Kidney epithelial cell (primary cell): ENCODE measurements around the gene WDR45. TPM values are rescaled to one million over a fixed set of nuclear protein-coding genes. Genes with fewer than 3 reads are reported as not detected.

Experiments
- DNase-seq: peaks from one replicate; pipeline ENCODE4 v3.0.0-alpha.2; 2010; ENCODE audit warnings: low read depth
- H3K27me3 ChIP-seq: 2 replicates; pipeline ENCODE4 v1.6.0; 2011; ENCODE audit warnings: low read length; ENCODE audit not compliant: control insufficient read depth, insufficient read depth
- H3K36me3 ChIP-seq: 2 replicates; pipeline ENCODE4 v1.5.1; 2011; ENCODE audit warnings: low read length; ENCODE audit not compliant: control insufficient read depth, insufficient read depth
- H3K4me3 ChIP-seq: 2 replicates; pipeline ENCODE4 v1.5.1; 2011; ENCODE audit warnings: low read depth, mild to moderate bottlenecking, control low read depth, low read length
- total RNA-seq: library from RNA; depleted of rRNA; stranded (reverse); fragments of >200 nt; gene quantifications from 2 replicates; pipeline ENCODE4 v1.2.3, GENCODE V29; 2015
- TF ChIP-seq, protein P1 (sequence below): IDR thresholded peaks from 2 replicates; pipeline ENCODE4 v1.5.1; 2011; ENCODE audit warnings: mild to moderate bottlenecking, moderate library complexity, low read length, control low read depth, inconsistent platforms; ENCODE audit not compliant: insufficient read depth, poor library complexity, severe bottlenecking

The WDR45 gene
- total RNA-seq, 1 donor from 2014 or later = 117 TPM

DNA sequence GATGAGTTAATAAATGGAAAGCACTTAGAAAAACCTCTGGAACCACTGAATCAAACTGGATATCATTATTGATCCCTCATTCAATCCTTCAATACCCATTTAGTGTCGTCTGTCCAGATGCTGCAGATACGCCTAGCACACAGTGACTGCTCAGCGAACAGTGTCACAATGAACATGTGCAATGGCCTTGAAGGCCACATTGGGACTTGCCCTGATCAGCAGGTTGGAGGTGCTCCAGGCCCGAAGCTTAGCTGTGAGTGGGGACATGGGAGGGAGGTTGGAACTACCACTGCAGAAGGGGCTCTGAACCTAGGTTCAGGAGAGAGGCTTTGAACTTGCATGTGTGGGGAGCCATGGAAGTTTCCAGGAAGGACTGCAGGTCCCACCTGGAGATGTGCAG, 26.6 kb upstream of the WDR45 start:
- TF ChIP-seq, protein P1, sequence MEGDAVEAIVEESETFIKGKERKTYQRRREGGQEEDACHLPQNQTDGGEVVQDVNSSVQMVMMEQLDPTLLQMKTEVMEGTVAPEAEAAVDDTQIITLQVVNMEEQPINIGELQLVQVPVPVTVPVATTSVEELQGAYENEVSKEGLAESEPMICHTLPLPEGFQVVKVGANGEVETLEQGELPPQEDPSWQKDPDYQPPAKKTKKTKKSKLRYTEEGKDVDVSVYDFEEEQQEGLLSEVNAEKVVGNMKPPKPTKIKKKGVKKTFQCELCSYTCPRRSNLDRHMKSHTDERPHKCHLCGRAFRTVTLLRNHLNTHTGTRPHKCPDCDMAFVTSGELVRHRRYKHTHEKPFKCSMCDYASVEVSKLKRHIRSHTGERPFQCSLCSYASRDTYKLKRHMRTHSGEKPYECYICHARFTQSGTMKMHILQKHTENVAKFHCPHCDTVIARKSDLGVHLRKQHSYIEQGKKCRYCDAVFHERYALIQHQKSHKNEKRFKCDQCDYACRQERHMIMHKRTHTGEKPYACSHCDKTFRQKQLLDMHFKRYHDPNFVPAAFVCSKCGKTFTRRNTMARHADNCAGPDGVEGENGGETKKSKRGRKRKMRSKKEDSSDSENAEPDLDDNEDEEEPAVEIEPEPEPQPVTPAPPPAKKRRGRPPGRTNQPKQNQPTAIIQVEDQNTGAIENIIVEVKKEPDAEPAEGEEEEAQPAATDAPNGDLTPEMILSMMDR = no peak
- Histone ChIP-seq H3K4me3 (no peak overlapping the region), H3K27me3 (no peaks in the 10 kb centered on the region), H3K36me3 (no peaks in the 10 kb centered on the region)
- DNase-seq = no peak

DNA sequence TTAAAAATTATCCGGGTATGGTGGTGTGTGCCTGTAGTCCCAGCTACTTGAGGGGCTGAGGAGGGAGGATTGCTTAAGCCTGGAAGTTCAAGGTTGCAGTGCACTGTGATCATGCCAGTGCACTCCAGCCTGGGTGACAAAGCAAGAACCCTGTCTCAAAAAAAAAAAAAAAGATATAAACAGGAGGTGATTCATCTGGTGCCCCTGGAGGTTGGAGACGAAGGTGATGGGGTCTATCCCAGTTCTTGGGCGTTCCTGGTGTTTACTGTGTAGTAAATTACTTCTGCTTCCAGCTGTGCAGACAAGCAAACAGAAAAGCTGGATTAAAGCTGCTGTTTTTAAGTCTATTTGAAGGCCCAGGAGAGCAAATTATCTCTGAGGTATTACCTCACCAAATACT, 23.9 kb upstream of the WDR45 start:
- H3K36me3 ChIP-seq = no peaks in the 10 kb centered on the region

DNA sequence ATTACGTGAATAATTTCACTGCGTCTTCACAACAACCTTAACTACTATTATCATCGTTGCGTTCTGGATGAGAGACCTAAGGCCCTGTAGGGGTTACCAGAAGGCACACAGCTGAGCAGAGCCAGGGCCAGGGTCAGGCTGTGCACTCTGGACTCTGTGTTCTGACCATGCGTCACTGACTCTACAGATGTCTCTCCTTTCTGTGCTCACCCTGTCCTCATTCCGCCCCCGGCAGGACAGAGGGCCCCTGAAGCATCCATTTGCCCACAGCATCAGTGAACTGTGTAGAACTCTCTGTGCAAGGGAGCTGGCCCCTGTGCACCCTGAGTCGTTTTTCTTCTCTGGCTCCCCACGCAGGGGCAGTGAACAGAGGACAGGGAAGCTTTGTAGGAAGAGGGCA, 22.5 kb upstream of the WDR45 start:
- TF ChIP-seq, protein P1 = no peak
- no peaks in the 10 kb centered on the region for H3K36me3 ChIP-seq

More for the DNA sequence above, 23.9 kb upstream of the WDR45 start:
- Histone ChIP-seq H3K4me3 (no peak overlapping the region), H3K27me3 (no peaks in the 10 kb centered on the region)
- no peak for DNase-seq
- TF ChIP-seq, protein P1 = no peak

DNA sequence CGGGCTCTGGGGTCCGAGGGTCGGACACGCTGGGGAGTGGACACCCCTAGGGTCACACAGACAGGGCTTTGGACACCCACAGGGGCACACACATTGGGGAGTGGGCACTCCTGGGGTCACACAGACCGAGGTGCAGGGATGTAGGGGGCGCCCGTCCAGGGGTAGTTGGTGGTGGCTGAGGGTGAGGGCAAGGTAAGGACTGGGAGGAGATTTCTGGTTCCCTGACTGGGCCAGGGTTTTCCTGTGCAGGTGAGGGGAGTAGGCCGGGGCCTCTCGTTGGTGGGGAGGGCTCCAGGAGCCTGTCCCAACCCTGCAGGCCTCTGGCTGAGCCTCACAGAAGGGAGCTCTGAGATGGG, 21.9 kb upstream of the WDR45 start:
- H3K36me3 ChIP-seq = no peaks in the 10 kb centered on the region
- H3K27me3 ChIP-seq = no peaks in the 10 kb centered on the region
- H3K4me3 ChIP-seq = peak overlapping the region; percentile 45
- TF ChIP-seq, protein P1 = no peak
- no peak for DNase-seq

More for the DNA sequence above, 22.5 kb upstream of the WDR45 start:
- no peaks in the 10 kb centered on the region for H3K27me3 ChIP-seq
- no peak overlapping the region for H3K4me3 ChIP-seq
- no peak for DNase-seq

DNA sequence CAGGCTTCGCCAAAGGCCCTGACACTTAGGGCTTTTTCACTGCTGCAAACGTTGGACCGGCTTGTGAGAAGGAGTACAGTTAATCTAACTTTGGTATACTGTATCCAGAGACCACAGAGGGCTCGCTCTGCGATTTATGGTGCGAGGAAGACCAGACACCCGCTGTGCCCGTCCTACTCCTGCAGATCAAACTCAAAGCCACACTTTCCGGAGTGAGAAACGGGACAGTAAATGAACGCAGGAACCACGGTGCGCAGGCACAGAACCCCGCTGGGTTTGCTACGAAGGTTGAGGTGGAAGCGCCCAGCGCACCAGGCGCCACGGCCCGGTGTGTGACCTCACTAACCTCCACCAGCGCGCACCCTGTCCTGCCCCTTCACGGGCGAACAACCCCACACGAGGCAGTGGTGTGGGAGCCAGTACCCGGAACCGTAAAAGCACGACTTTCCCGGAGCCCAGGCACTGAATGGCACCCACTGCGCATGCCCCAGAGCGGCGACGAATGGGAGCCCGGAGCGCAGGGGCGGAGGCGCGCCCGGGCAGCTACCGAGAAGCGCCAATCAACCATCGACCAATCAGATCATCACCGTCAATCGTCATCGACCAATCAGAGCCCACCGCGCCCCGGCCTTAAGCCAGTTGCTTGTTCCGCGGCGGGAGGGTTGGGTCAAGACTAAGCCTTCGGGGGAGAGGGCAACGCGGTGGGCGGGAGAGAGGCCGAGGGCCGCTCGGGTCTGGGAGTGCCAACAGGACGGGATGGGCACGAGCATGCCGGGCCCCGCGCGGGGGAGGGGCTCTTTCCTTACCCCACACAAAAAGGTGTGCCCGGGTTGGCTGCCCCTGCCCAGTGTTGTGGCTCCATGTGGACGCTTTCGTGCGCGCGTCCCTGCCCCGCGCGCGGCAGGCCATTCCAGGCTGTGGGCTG, 21.3 kb upstream of the WDR45 start:
- Histone ChIP-seq H3K4me3 (peak overlapping the region; percentile 60), H3K27me3 (no peaks in the 10 kb centered on the region), H3K36me3 (no peaks in the 10 kb centered on the region)
- DNase-seq = peak; percentile 65
- TF ChIP-seq, protein P1 = no peak
